ENCODE results near the gene GRIN1.
"Not testable (repeated sequence)": the region's sequence is repeated elsewhere in the genome, so short reads cannot be mapped to it uniquely, and the experiment has no call there.

DNA sequence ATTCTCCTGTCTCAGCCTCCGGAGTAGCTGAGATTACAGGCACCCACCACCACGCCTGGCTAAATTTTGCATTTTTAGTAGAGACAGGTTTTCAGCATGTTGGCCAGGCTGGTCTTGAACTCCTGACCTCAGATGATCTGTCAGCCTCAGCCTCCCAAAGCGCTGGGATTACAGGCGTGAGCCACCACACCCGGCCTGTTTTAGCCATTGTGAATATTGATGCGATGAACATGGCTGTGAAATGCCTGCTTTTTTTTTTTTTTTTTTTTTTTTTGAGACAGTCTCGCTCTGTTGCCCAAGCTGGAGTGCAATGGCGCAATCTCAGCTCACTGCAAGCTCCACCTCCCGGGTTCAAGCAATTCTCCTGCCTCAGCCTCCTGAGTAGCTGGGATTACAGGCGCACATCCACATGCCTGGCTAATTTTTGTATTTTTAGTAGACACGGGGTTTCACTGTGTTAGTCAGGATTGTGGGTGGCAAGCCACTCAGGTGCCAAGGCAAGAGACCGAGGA is 20.8 kb upstream of the GRIN1 start:
- not testable (repeated sequence) for TF ChIP-seq POLR2A (IDR thresholded peaks at IDR 0.05; ENCODE audit: low read depth, low read length); TAF1 (IDR thresholded peaks at IDR 0.05; ENCODE audit: low read depth, low read length); POLR2AphosphoS5 (IDR thresholded peaks at IDR 0.05; ENCODE audit: low read depth, low read length); POU2F2 (IDR thresholded peaks at IDR 0.05; ENCODE audit: low read depth, low read length); SPI1 (IDR thresholded peaks at IDR 0.05; ENCODE audit: low read depth, low read length); PAX5 (IDR thresholded peaks at IDR 0.05; ENCODE audit: insufficient read depth, low read length, severe bottlenecking)
